ENCODE results near the gene ITPRIPL2. TPM values are rescaled to one million over a fixed set of nuclear protein-coding genes. Genes with fewer than 3 reads are reported as not detected.
A peak's percentile ranks its signal among the peaks of the same experiment; 100 is the strongest.

Gene ITPRIPL2
- total RNA-seq, 2 donors from 2014 or later: 11.2 to 31.9 TPM

DNA sequence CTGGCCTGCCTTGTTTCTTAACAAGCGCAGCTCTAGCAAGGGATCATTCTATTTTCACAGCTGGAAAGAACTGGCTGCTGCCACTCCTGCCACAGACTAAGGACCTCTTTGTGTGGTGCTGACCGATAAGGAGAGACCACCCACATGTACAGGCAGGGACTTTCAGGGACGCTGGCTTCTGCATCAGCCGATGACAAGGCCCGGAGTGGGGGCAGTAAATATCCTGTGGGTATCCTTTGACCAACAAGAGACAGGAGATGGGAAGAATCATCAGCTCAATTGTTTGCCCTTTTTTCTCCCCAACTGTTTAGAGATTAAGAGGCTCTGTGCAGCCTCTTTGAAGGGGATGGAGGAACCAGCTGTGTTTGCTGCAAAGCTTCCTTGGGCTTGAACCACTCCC, 9.2 kb upstream of the ITPRIPL2 start:
- ATAC-seq: no peak
- DNase-seq (ENCODE audit: low spot score): no peak
- H3K27ac Mint-ChIP-seq: no peak overlapping the region
- peaks cover 0 to 10% of the 10 kb centered on the region in 2 donors for H3K27me3 Mint-ChIP-seq
- H3K36me3 Mint-ChIP-seq: no peaks in the 10 kb centered on the region
- H3K9me3 Mint-ChIP-seq: no peaks in the 10 kb centered on the region
- H3K4me1 Mint-ChIP-seq (ENCODE audit: low read depth in 2 of 2): no peaks in the 10 kb centered on the region
- H3K4me3 Mint-ChIP-seq: no peak overlapping the region

DNA sequence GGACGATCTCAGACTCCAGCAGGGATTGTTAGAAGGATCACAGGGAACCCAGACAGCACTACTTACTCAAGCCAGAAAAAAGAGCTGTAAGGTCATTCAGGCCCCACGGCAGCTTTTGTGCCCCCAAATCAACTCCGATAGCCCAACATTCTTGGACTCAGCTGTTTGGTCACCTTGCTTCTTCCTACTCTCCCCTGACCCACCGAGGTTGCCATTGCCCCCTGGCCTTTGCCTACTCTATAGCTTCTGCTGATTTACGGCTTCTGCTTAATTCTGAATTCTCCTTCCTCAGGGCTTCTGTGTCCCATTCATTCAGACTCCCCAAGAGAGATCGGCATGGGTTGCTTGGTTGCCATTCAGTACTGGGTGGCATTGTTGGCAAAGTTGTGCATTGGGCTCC, 8.6 kb upstream of the ITPRIPL2 start:
- Mint-ChIP-seq H3K9me3 (no peaks in the 10 kb centered on the region), H3K27me3 (peaks cover 0 to 13% of the 10 kb centered on the region in 2 donors), H3K36me3 (no peaks in the 10 kb centered on the region), H3K4me1 (ENCODE audit: low read depth in 2 of 2) (no peaks in the 10 kb centered on the region), H3K4me3 (no peak overlapping the region), H3K27ac (no peak overlapping the region)
- no peak for ATAC-seq
- DNase-seq (ENCODE audit: low spot score): no peak

DNA sequence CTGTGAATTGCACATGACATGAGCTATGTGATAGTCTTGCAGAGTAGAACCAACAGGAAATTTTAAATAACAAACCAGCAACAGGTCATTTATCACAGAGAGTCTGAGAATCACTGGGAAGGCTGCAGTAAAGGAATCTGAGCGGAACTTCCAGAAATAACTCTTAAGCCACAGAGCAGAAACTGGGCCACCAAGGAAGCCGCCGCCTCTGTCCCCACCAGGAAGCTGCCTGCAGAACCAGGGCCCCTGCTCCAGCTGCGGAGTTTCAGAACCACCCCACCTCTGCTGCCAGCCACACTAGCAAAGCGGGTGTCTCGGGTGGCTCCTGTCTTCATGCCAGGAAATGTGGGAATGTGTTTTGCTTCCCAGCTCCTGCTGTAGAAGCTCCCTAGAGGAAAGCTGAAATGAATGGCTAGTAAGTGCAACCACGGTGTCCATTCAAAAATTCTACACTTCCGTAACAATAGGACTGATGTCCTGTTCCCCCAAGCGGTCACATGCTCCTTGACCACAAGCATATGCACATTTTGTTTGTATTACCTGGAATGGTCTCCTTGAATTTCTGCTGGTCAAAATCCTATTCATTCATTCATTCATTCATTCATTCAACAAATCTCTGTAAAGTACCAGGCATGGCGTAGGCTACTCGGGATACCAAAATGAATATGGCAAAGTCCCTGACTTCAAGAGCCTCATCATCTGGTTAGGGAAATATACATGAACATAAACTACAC, 7.7 kb upstream of the ITPRIPL2 start:
- no peaks in the 10 kb centered on the region for H3K9me3 Mint-ChIP-seq
- no peak for DNase-seq (ENCODE audit: low spot score)
- H3K36me3 Mint-ChIP-seq: no peaks in the 10 kb centered on the region
- H3K27ac Mint-ChIP-seq: no peak overlapping the region
- ATAC-seq: no peak
- H3K27me3 Mint-ChIP-seq: peaks cover 0 to 11% of the 10 kb centered on the region in 2 donors
- H3K4me1 Mint-ChIP-seq (ENCODE audit: low read depth in 2 of 2): no peaks in the 10 kb centered on the region
- H3K4me3 Mint-ChIP-seq: no peak overlapping the region

GRCh38 chr16:19106625-19107020, 7.1 kb upstream of the ITPRIPL2 start:
- Mint-ChIP-seq H3K4me1 (ENCODE audit: low read depth in 2 of 2) (no peaks in the 10 kb centered on the region), H3K4me3 (no peak overlapping the region), H3K27me3 (peaks cover 0 to 12% of the 10 kb centered on the region in 2 donors), H3K27ac (no peak overlapping the region), H3K36me3 (no peaks in the 10 kb centered on the region), H3K9me3 (no peaks in the 10 kb centered on the region)
- no peak for DNase-seq (ENCODE audit: low spot score)
- no peak for ATAC-seq

- Mint-ChIP-seq H3K36me3 (no peaks in the 10 kb centered on the region), H3K27me3 (peaks cover 0 to 20% of the 10 kb centered on the region in 2 donors), H3K4me1 (ENCODE audit: low read depth in 2 of 2) (no peaks in the 10 kb centered on the region), H3K27ac (no peak overlapping the region), H3K9me3 (no peaks in the 10 kb centered on the region), H3K4me3 (no peak overlapping the region)
- ATAC-seq: no peak
- no peak for DNase-seq (ENCODE audit: low spot score)
Observed at GRCh38 chr16:19108409-19109287, 5.1 kb upstream of the ITPRIPL2 start.

DNA sequence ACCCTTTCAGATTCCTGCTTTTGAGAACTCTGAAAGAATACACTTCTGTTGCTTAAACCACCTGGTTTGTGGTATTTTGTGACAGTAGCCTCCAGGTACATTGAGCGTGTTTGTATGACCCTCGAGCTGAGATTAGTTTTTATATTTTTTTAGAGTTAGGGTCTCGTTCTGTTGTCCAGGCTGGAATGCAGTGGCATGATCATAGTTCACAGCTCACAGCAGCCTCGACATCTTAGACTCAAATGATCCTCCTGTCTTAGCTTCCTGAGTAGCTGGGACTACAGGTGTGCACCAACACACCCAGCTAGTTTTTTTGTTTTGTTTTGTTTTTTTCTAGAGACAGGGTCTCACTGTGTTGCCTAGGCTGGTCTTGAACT, 4.5 kb upstream of the ITPRIPL2 start:
- DNase-seq (ENCODE audit: low spot score) (no peak), ATAC-seq (no peak)
- H3K4me1 Mint-ChIP-seq (ENCODE audit: low read depth in 2 of 2): no peaks in the 10 kb centered on the region
- H3K9me3 Mint-ChIP-seq: no peaks in the 10 kb centered on the region
- H3K27ac Mint-ChIP-seq: no peak overlapping the region
- H3K4me3 Mint-ChIP-seq: no peak overlapping the region
- H3K36me3 Mint-ChIP-seq: no peaks in the 10 kb centered on the region
- peaks cover 0 to 20% of the 10 kb centered on the region in 2 donors for H3K27me3 Mint-ChIP-seq

DNA sequence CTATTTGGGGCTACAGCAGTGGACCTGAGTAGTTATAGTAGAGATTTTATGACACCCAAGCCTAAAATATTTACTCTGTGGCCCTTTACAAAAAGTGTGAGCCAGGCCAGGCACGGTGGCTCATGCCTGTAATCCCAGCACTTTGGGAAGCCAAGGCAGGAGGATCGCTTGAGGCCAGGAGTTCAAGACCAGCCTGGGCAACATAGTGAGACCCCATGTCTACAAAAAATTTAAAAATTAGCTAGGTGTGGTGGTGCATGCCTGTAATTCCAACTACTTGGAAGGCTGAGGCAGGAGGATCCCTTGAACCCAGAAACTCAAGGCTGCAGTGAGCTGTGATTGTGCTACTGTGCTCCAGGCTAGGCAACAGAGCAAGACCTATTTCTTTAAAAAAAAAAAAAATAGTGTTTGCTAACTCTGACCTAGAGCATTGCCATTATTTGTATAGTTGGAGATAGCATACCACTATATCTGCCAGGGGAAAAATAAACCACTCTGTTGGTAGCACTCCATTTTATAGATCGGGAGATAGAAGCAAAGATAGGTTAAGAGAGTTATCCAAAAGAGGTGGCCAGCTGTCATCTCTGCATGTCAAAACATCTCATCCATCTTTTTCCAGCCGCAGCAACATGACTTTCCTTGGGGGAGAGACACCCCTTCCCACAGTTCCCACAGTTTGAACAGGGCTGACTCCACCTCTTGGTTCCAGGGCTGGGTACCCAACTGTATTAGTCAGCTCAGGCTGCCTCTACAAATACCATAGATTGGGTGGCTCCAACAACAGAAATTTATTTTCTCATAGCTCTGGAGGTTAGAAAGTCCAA, 3.0 kb upstream of the ITPRIPL2 start:
- no peak for ATAC-seq
- Mint-ChIP-seq H3K4me3 (no peak overlapping the region), H3K27me3 (peaks cover 0 to 22% of the 10 kb centered on the region in 2 donors), H3K27ac (no peak overlapping the region), H3K4me1 (ENCODE audit: low read depth in 2 of 2) (no peaks in the 10 kb centered on the region), H3K36me3 (no peaks in the 10 kb centered on the region), H3K9me3 (no peaks in the 10 kb centered on the region)
- DNase-seq (ENCODE audit: low spot score): no peak

- no peak for ATAC-seq
- Mint-ChIP-seq H3K4me1 (ENCODE audit: low read depth in 2 of 2) (peaks cover under 1 to 9% of the 10 kb centered on the region in 2 donors), H3K27ac (no peak overlapping the region), H3K27me3 (peaks cover 0 to 22% of the 10 kb centered on the region in 2 donors), H3K9me3 (no peaks in the 10 kb centered on the region), H3K36me3 (no peaks in the 10 kb centered on the region), H3K4me3 (peak overlapping the region; percentile 33)
- no peak for DNase-seq (ENCODE audit: low spot score)
Observed at GRCh38 chr16:19112099-19112407, 1.7 kb upstream of the ITPRIPL2 start.

- no peak for DNase-seq (ENCODE audit: low spot score)
- Mint-ChIP-seq H3K4me3 (peak overlapping the region; percentile 86), H3K36me3 (no peaks in the 10 kb centered on the region), H3K9me3 (no peaks in the 10 kb centered on the region), H3K27me3 (peaks cover 0 to 27% of the 10 kb centered on the region in 2 donors), H3K4me1 (ENCODE audit: low read depth in 2 of 2) (peaks cover 13 to 27% of the 10 kb centered on the region in 2 donors), H3K27ac (peak overlapping the region in 1 of 2 donors; percentile 84)
- peak; percentile 46 to 47 for ATAC-seq
Observed at GRCh38 chr16:19114359-19115147, 789 bp downstream of the ITPRIPL2 start.

- DNase-seq (ENCODE audit: low spot score): no peak
- Mint-ChIP-seq H3K9me3 (no peaks in the 10 kb centered on the region), H3K36me3 (no peaks in the 10 kb centered on the region), H3K27me3 (peaks cover 0 to 25% of the 10 kb centered on the region in 2 donors), H3K4me1 (ENCODE audit: low read depth in 2 of 2) (peaks cover 13 to 27% of the 10 kb centered on the region in 2 donors), H3K27ac (peak overlapping the region in 1 of 2 donors; percentile 84), H3K4me3 (peak overlapping the region; percentile 58)
- ATAC-seq: no peak
Observed at GRCh38 chr16:19115148-19116021, 1.6 kb downstream of the ITPRIPL2 start.

GRCh38 chr16:19116711-19117449, 3.1 kb downstream of the ITPRIPL2 start:
- no peak for DNase-seq (ENCODE audit: low spot score)
- no peak for ATAC-seq
- no peaks in the 10 kb centered on the region for H3K36me3 Mint-ChIP-seq
- H3K4me3 Mint-ChIP-seq: peak overlapping the region; percentile 83
- peaks cover 13 to 27% of the 10 kb centered on the region in 2 donors for H3K4me1 Mint-ChIP-seq (ENCODE audit: low read depth in 2 of 2)
- H3K27ac Mint-ChIP-seq: peak overlapping the region; percentile 77 to 96
- peaks cover 0 to 20% of the 10 kb centered on the region in 2 donors for H3K27me3 Mint-ChIP-seq
- no peaks in the 10 kb centered on the region for H3K9me3 Mint-ChIP-seq

GRCh38 chr16:19118938-19119431, 5.2 kb downstream of the ITPRIPL2 start:
- DNase-seq (ENCODE audit: low spot score) (peak; percentile 69), ATAC-seq (peak; percentile 47 to 76)
- no peaks in the 10 kb centered on the region for H3K36me3 Mint-ChIP-seq
- no peaks in the 10 kb centered on the region for H3K9me3 Mint-ChIP-seq
- H3K27ac Mint-ChIP-seq: peak overlapping the region; percentile 80 to 96
- H3K4me3 Mint-ChIP-seq: peak overlapping the region; percentile 90
- peaks cover 0 to 10% of the 10 kb centered on the region in 2 donors for H3K27me3 Mint-ChIP-seq
- peaks cover 17 to 31% of the 10 kb centered on the region in 2 donors for H3K4me1 Mint-ChIP-seq (ENCODE audit: low read depth in 2 of 2)
